ENCODE results near the gene CPNE4.

Gene CPNE4

GRCh38 chr3:131756405-131756804 is 278.4 kb downstream of the CPNE4 start:
- no peak for TF ChIP-seq CTCF (IDR thresholded peaks at IDR 0.05; ENCODE audit: low read depth, low read length)
- in situ Hi-C loops (cut with HindIII; ENCODE audit: low sequenced_read_pairs), result no loop called here
- no peak overlapping the region for H3K4me3 ChIP-seq (ENCODE audit: low read depth, low read length)
- DNase-seq (ENCODE audit: low read depth, low spot score), result no peak

- no peak for DNase-seq (ENCODE audit: low read depth, low spot score)
- in situ Hi-C loops (cut with HindIII; ENCODE audit: low sequenced_read_pairs), result no loop called here
- no peak overlapping the region for H3K4me3 ChIP-seq (ENCODE audit: low read depth, low read length)
- TF ChIP-seq CTCF (IDR thresholded peaks at IDR 0.05; ENCODE audit: low read depth, low read length), result no peak
Measured at GRCh38 chr3:131755380-131755779, 279.4 kb downstream of the CPNE4 start.

GRCh38 chr3:131750256-131750655 is 284.6 kb downstream of the CPNE4 start:
- no peak overlapping the region for H3K4me3 ChIP-seq (ENCODE audit: low read depth, low read length)
- in situ Hi-C loops (cut with HindIII; ENCODE audit: low sequenced_read_pairs), result no loop called here
- no peak for DNase-seq (ENCODE audit: low read depth, low spot score)
- no peak for TF ChIP-seq CTCF (IDR thresholded peaks at IDR 0.05; ENCODE audit: low read depth, low read length)

GRCh38 chr3:131749826-131750225 is 285.0 kb downstream of the CPNE4 start:
- no peak for DNase-seq (ENCODE audit: low read depth, low spot score)
- in situ Hi-C loops (cut with HindIII; ENCODE audit: low sequenced_read_pairs), result no loop called here
- no peak overlapping the region for H3K4me3 ChIP-seq (ENCODE audit: low read depth, low read length)
- TF ChIP-seq CTCF (IDR thresholded peaks at IDR 0.05; ENCODE audit: low read depth, low read length), result no peak

- TF ChIP-seq CTCF (IDR thresholded peaks at IDR 0.05; ENCODE audit: low read depth, low read length), result no peak
- in situ Hi-C loops (cut with HindIII; ENCODE audit: low sequenced_read_pairs), result no loop called here
- DNase-seq (ENCODE audit: low read depth, low spot score), result no peak
- no peak overlapping the region for H3K4me3 ChIP-seq (ENCODE audit: low read depth, low read length)
Measured at GRCh38 chr3:131747466-131747865, 287.3 kb downstream of the CPNE4 start.

DNA sequence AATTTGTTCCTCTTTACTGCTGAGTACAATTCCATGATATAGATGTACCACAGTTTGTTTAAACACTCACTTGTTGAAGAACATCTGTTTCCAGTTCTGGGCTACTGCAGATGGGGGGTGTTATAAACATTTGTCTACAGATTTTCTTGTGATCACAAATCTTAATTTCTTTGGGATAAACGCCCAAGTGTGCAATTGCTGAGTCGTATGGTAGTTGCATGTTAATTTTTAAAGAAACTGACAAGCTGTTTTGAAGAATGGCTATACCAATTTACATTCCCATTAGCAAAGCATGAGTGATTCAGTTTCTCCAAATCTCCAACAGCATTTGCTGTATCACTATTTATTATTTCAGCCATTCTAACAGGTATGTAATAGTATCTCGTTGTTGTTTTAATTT is 290.0 kb downstream of the CPNE4 start:
- in situ Hi-C loops (cut with HindIII; ENCODE audit: low sequenced_read_pairs), result no loop called here
- TF ChIP-seq CTCF (IDR thresholded peaks at IDR 0.05; ENCODE audit: low read depth, low read length), result no peak
- no peak for DNase-seq (ENCODE audit: low read depth, low spot score)
- no peak overlapping the region for H3K4me3 ChIP-seq (ENCODE audit: low read depth, low read length)

DNA sequence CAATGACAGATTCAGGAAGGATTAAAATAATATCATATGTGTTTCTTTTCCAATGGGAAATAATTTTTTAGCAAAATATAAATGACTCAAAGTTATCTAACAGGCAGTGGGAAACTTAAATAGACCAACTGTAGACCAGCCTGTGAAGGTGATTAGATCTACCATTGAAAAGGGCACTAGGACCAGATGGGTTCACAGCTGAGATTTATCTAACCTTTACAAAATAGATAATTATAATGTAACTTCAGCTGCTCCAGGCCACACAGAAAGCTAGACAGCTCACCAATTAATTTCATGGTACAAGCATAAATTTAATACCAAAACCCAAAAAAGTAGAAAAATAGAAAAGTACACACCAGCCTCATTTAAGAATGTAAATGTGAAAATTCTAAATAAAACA is 291.7 kb downstream of the CPNE4 start:
- in situ Hi-C loops (cut with HindIII; ENCODE audit: low sequenced_read_pairs), result no loop called here
- H3K4me3 ChIP-seq (ENCODE audit: low read depth, low read length), result no peak overlapping the region
- DNase-seq (ENCODE audit: low read depth, low spot score), result no peak
- no peak for TF ChIP-seq CTCF (IDR thresholded peaks at IDR 0.05; ENCODE audit: low read depth, low read length)

Measured in astrocyte of the spinal cord (primary cell).